ENCODE results near the gene TMPRSS11D.

DNA sequence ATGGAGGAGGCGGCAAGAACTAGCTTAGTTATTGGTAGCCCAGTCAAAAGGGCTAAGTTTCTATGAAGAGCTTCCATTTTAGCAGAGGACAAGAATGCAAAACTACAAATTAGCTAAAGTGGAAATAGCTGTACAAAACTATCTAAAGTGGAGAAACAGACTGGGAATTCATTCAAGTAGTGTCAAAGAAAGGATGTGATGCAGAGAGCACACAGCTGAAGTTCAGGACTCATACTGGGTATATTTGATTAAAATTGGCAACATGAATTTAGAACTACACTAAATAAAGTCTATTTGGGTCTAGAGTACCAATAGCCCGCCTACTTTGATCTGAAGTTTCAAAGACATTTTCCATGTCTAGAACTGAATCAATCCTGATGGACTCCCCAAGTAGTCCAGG lies 96.5 kb downstream of the TMPRSS11D start:
- TF ChIP-seq, protein P1, sequence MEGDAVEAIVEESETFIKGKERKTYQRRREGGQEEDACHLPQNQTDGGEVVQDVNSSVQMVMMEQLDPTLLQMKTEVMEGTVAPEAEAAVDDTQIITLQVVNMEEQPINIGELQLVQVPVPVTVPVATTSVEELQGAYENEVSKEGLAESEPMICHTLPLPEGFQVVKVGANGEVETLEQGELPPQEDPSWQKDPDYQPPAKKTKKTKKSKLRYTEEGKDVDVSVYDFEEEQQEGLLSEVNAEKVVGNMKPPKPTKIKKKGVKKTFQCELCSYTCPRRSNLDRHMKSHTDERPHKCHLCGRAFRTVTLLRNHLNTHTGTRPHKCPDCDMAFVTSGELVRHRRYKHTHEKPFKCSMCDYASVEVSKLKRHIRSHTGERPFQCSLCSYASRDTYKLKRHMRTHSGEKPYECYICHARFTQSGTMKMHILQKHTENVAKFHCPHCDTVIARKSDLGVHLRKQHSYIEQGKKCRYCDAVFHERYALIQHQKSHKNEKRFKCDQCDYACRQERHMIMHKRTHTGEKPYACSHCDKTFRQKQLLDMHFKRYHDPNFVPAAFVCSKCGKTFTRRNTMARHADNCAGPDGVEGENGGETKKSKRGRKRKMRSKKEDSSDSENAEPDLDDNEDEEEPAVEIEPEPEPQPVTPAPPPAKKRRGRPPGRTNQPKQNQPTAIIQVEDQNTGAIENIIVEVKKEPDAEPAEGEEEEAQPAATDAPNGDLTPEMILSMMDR (conservative IDR thresholded peaks at IDR 0.05 in 1 of 2, IDR thresholded peaks at IDR 0.05 in 1 of 2; ENCODE audit: low read depth in 1 of 2, low read length in 2 of 2) = no peak
- TF ChIP-seq EZH2 (IDR thresholded peaks at IDR 0.05; ENCODE audit: low read length, missing control alignments) = no peak
